ENCODE results near the gene NEDD4L.

The NEDD4L gene

DNA sequence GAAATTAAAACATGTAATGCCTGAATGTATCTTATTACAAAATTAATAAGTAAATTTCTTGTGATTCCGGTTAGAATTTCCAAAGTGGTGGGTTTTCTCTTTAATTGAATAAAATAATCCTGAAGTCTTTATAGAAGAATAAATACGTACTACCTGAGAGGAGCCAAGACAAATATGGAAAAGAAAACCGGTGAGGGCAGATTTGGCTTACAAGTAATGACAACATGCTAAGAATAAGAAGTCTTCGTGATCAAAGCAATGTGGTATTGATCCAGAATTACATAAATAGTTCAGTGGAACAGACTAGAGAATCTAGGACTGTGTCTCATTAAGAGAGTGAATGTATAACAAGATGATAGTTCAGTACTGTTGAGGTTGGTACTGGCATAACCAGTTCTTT is 167.5 kb downstream of the NEDD4L start:
- H3K27me3 ChIP-seq (ENCODE audit: insufficient read depth, insufficient read length): no peaks in the 10 kb centered on the region
- no peaks in the 10 kb centered on the region for H3K36me3 ChIP-seq (ENCODE audit: insufficient read depth, insufficient read length, low read length)
- TF ChIP-seq ZNF274 (IDR thresholded peaks at IDR 0.05; ENCODE audit: low read depth, low read length): no peak
- TF ChIP-seq YY1 (IDR thresholded peaks at IDR 0.05; ENCODE audit: insufficient read depth, insufficient read length): no peak
- TF ChIP-seq SUZ12 (IDR thresholded peaks at IDR 0.05; ENCODE audit: extremely low read depth, insufficient read depth, insufficient read length): no peak
- no peak overlapping the region for H3K9ac ChIP-seq (ENCODE audit: insufficient read length, low read depth)
- DNase-seq (ENCODE audit: low read depth, low spot score): no peak
- H3K4me1 ChIP-seq (ENCODE audit: insufficient read depth, insufficient read length): no peaks in the 10 kb centered on the region
- H3K9me3 ChIP-seq (ENCODE audit: insufficient read depth, low read length): no peaks in the 10 kb centered on the region
- no peak overlapping the region for H3K4me3 ChIP-seq (ENCODE audit: insufficient read length, low read depth)

DNA sequence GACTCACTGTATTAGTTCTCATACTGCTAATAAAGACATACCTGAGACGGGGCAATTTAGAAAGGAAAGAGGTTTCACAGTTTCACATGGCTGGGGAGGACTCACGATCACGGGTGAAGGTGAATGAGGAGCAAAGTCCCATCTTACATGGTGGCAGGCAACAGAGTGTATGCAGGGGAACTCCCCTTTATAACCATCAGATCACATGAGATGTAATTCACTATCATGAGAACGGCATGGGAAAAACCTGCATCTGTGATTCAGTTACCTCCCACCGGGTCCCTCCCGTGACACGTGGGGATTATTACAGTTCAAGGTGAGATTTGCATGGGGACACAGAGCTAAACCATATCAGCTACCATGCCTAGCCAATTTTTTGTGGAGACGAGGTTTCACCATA is 168.2 kb downstream of the NEDD4L start:
- Histone ChIP-seq H3K27me3 (ENCODE audit: insufficient read depth, insufficient read length) (no peaks in the 10 kb centered on the region), H3K4me3 (ENCODE audit: insufficient read length, low read depth) (no peak overlapping the region), H3K36me3 (ENCODE audit: insufficient read depth, insufficient read length, low read length) (no peaks in the 10 kb centered on the region), H3K9ac (ENCODE audit: insufficient read length, low read depth) (no peak overlapping the region), H3K4me1 (ENCODE audit: insufficient read depth, insufficient read length) (no peaks in the 10 kb centered on the region), H3K9me3 (ENCODE audit: insufficient read depth, low read length) (no peaks in the 10 kb centered on the region)
- no peak for DNase-seq (ENCODE audit: low read depth, low spot score)
- no peak for TF ChIP-seq YY1 (IDR thresholded peaks at IDR 0.05; ENCODE audit: insufficient read depth, insufficient read length)
- no peak for TF ChIP-seq ZNF274 (IDR thresholded peaks at IDR 0.05; ENCODE audit: low read depth, low read length)
- no peak for TF ChIP-seq SUZ12 (IDR thresholded peaks at IDR 0.05; ENCODE audit: extremely low read depth, insufficient read depth, insufficient read length)

DNA sequence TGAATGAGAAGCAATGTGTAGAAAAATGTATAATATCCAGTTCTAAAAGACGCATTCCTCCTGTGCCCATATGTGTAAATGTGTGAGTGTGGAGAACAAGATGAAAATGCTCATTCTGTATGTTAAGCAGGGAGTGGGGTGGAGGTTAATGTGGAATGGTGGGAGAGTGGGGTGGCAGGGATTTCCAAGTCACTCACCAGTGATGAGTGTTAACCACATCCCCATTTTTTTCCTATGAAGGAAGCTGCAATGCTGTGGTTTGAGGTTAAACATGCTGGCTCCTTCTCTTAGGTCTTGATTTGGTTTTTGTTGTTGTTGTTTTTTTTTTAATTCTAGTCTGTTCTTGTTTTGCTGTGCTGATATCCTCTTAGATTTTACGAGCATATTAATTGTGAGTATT is 169.4 kb downstream of the NEDD4L start:
- Histone ChIP-seq H3K4me3 (ENCODE audit: insufficient read length, low read depth) (no peak overlapping the region), H3K9me3 (ENCODE audit: insufficient read depth, low read length) (no peaks in the 10 kb centered on the region), H3K9ac (ENCODE audit: insufficient read length, low read depth) (no peak overlapping the region), H3K27me3 (ENCODE audit: insufficient read depth, insufficient read length) (no peaks in the 10 kb centered on the region), H3K4me1 (ENCODE audit: insufficient read depth, insufficient read length) (no peaks in the 10 kb centered on the region), H3K36me3 (ENCODE audit: insufficient read depth, insufficient read length, low read length) (no peaks in the 10 kb centered on the region)
- TF ChIP-seq YY1 (IDR thresholded peaks at IDR 0.05; ENCODE audit: insufficient read depth, insufficient read length) (no peak), SUZ12 (IDR thresholded peaks at IDR 0.05; ENCODE audit: extremely low read depth, insufficient read depth, insufficient read length) (no peak), ZNF274 (IDR thresholded peaks at IDR 0.05; ENCODE audit: low read depth, low read length) (no peak)
- DNase-seq (ENCODE audit: low read depth, low spot score): no peak

DNA sequence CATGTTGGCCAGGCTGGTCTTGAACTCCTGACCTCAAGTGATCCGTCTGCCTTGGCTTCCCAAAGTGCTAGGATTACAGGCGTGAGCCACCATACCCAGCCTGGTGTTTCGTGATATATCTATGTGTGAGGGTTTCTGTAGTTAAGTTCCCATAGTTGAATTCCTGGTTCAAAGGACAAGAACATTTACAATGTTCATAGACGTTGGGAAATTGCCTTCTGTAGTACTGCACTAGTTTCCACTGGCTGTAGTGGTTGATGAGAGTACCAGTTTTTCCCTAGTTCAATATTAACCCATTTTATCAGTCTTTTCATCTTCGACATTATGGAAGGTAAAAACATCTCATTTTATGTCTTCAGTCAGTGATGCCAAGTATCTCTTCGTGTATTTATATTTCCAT is 171.0 kb downstream of the NEDD4L start:
- no peak overlapping the region for H3K4me3 ChIP-seq (ENCODE audit: insufficient read length, low read depth)
- TF ChIP-seq ZNF274 (IDR thresholded peaks at IDR 0.05; ENCODE audit: low read depth, low read length) (no peak), SUZ12 (IDR thresholded peaks at IDR 0.05; ENCODE audit: extremely low read depth, insufficient read depth, insufficient read length) (no peak), YY1 (IDR thresholded peaks at IDR 0.05; ENCODE audit: insufficient read depth, insufficient read length) (no peak)
- H3K9ac ChIP-seq (ENCODE audit: insufficient read length, low read depth): no peak overlapping the region
- no peaks in the 10 kb centered on the region for H3K9me3 ChIP-seq (ENCODE audit: insufficient read depth, low read length)
- no peaks in the 10 kb centered on the region for H3K36me3 ChIP-seq (ENCODE audit: insufficient read depth, insufficient read length, low read length)
- no peaks in the 10 kb centered on the region for H3K27me3 ChIP-seq (ENCODE audit: insufficient read depth, insufficient read length)
- DNase-seq (ENCODE audit: low read depth, low spot score): no peak
- H3K4me1 ChIP-seq (ENCODE audit: insufficient read depth, insufficient read length): no peaks in the 10 kb centered on the region

DNA sequence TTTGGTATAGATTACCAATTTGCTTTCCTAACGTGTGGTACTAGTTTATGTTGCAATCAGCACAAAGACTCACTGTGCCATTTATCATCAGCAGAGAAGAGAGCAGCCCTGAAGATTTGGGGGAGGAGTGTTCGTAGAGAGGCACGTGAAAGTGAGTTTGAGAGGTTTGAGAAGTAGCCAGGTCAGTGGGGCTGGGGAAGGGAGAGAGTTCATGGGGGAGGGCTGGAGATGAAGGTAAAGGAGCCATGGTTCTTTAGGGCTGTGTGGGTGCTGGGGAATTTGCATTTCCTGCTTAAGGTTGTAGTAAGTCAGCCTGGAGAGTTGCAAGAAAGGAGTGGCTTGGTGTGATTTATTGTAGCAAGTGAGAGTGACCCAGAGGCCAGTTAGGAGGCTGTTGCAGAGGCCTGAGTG is 172.1 kb downstream of the NEDD4L start:
- Histone ChIP-seq H3K27me3 (ENCODE audit: insufficient read depth, insufficient read length) (no peaks in the 10 kb centered on the region), H3K4me1 (ENCODE audit: insufficient read depth, insufficient read length) (no peaks in the 10 kb centered on the region), H3K9ac (ENCODE audit: insufficient read length, low read depth) (no peak overlapping the region), H3K4me3 (ENCODE audit: insufficient read length, low read depth) (no peak overlapping the region), H3K36me3 (ENCODE audit: insufficient read depth, insufficient read length, low read length) (no peaks in the 10 kb centered on the region), H3K9me3 (ENCODE audit: insufficient read depth, low read length) (no peaks in the 10 kb centered on the region)
- peak; percentile 51 for DNase-seq (ENCODE audit: low read depth, low spot score)
- TF ChIP-seq YY1 (IDR thresholded peaks at IDR 0.05; ENCODE audit: insufficient read depth, insufficient read length) (no peak), ZNF274 (IDR thresholded peaks at IDR 0.05; ENCODE audit: low read depth, low read length) (no peak), SUZ12 (IDR thresholded peaks at IDR 0.05; ENCODE audit: extremely low read depth, insufficient read depth, insufficient read length) (no peak)

DNA sequence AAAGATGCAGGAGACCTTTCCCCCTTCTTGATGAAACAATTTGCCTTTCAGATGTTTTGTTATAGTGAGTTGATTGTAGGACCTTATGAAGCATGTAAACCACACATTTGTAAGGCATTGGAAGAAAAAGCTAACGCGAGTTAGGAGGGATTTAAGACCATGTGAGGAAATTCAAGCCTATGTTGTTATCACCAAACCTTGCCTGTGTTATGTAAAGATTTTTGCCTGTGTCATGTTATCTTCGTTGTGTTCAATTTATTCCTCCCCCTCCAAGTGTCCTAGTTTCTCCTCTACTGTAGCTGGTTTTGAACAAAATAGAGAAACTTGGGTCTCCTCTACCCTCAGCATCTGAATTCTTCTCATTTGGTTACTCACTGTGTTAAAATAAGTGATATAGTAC is 173.0 kb downstream of the NEDD4L start:
- no peak for TF ChIP-seq YY1 (IDR thresholded peaks at IDR 0.05; ENCODE audit: insufficient read depth, insufficient read length)
- TF ChIP-seq SUZ12 (IDR thresholded peaks at IDR 0.05; ENCODE audit: extremely low read depth, insufficient read depth, insufficient read length): no peak
- no peak for TF ChIP-seq ZNF274 (IDR thresholded peaks at IDR 0.05; ENCODE audit: low read depth, low read length)
- Histone ChIP-seq H3K9me3 (ENCODE audit: insufficient read depth, low read length) (no peaks in the 10 kb centered on the region), H3K4me3 (ENCODE audit: insufficient read length, low read depth) (no peak overlapping the region), H3K9ac (ENCODE audit: insufficient read length, low read depth) (no peak overlapping the region), H3K27me3 (ENCODE audit: insufficient read depth, insufficient read length) (no peaks in the 10 kb centered on the region), H3K36me3 (ENCODE audit: insufficient read depth, insufficient read length, low read length) (no peaks in the 10 kb centered on the region), H3K4me1 (ENCODE audit: insufficient read depth, insufficient read length) (no peaks in the 10 kb centered on the region)
- DNase-seq (ENCODE audit: low read depth, low spot score): no peak

DNA sequence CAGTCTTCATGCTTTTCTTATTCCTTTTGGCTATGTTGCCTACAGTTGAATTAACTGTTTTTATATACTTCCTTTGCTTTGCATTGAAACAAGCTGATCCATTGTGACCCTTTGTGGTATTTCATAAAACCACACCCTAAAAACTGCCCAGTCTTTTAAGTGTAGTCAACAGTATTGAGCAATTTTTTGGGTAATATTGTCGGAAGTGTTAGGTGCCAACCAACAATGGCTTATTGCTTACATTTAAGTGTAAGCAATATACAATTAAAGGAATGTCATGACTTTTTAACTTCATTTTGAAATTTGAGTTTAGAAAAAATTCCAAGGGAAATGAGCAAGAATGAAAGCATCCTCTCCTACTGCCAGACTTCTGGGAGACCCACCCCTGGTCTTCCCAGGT is 174.1 kb downstream of the NEDD4L start:
- no peak overlapping the region for H3K4me3 ChIP-seq (ENCODE audit: insufficient read length, low read depth)
- H3K36me3 ChIP-seq (ENCODE audit: insufficient read depth, insufficient read length, low read length): no peaks in the 10 kb centered on the region
- no peak for TF ChIP-seq YY1 (IDR thresholded peaks at IDR 0.05; ENCODE audit: insufficient read depth, insufficient read length)
- TF ChIP-seq SUZ12 (IDR thresholded peaks at IDR 0.05; ENCODE audit: extremely low read depth, insufficient read depth, insufficient read length): no peak
- TF ChIP-seq ZNF274 (IDR thresholded peaks at IDR 0.05; ENCODE audit: low read depth, low read length): no peak
- H3K9me3 ChIP-seq (ENCODE audit: insufficient read depth, low read length): no peaks in the 10 kb centered on the region
- DNase-seq (ENCODE audit: low read depth, low spot score): no peak
- no peak overlapping the region for H3K9ac ChIP-seq (ENCODE audit: insufficient read length, low read depth)
- no peaks in the 10 kb centered on the region for H3K27me3 ChIP-seq (ENCODE audit: insufficient read depth, insufficient read length)
- no peaks in the 10 kb centered on the region for H3K4me1 ChIP-seq (ENCODE audit: insufficient read depth, insufficient read length)

All from NT2/D1 (cell line).